Ecto neural progenitor cell (in vitro differentiated cells): ENCODE results near the gene MFRP.
A peak's percentile ranks its signal among the peaks of the same experiment; 100 is the strongest.

Experiments
- DNase-seq: peaks from one replicate; pipeline ENCODE4 v3.0.0-alpha.2; 2018; ENCODE audit warnings: low spot score

Gene MFRP

GRCh38 chr11:119338318-119338890 lies 8.1 kb downstream of the MFRP start:
- DNase-seq = peak; percentile 92

GRCh38 chr11:119337581-119338317 lies 8.8 kb downstream of the MFRP start:
- peak; percentile 87 for DNase-seq

GRCh38 chr11:119336744-119337469 lies 9.6 kb downstream of the MFRP start:
- no peak for DNase-seq

- no peak for DNase-seq
Observed at GRCh38 chr11:119335655-119336543, 10.6 kb downstream of the MFRP start.

- no peak for DNase-seq
Observed at GRCh38 chr11:119335091-119335654, 11.3 kb downstream of the MFRP start.

GRCh38 chr11:119334174-119334930 lies 12.2 kb downstream of the MFRP start, which contains the start of gene RNF26:
Gene RNF26 (plus strand): TSS chr11:119334527. CDS start chr11:119335123, 596 bp downstream.
- DNase-seq = peak; percentile 97

GRCh38 chr11:119332111-119332765 lies 14.3 kb downstream of the MFRP start:
- no peak for DNase-seq

- no peak for DNase-seq
Observed at GRCh38 chr11:119330237-119330636, 16.3 kb downstream of the MFRP start.

GRCh38 chr11:119329320-119329719 lies 17.2 kb downstream of the MFRP start:
- no peak for DNase-seq

- peak; percentile 39 for DNase-seq
Observed at GRCh38 chr11:119324189-119324588, 22.3 kb downstream of the MFRP start.

GRCh38 chr11:119323532-119324033 lies 22.9 kb downstream of the MFRP start:
- DNase-seq = peak; percentile 86

- DNase-seq = no peak
Observed at GRCh38 chr11:119322921-119323531, 23.5 kb downstream of the MFRP start.

GRCh38 chr11:119322360-119322739 lies 24.2 kb downstream of the MFRP start:
- no peak for DNase-seq

- peak; percentile 83 for DNase-seq
Observed at GRCh38 chr11:119320776-119321524, 25.6 kb downstream of the MFRP start.

GRCh38 chr11:119320240-119320775 lies 26.2 kb downstream of the MFRP start:
- no peak for DNase-seq

- DNase-seq = no peak
Observed at GRCh38 chr11:119319700-119320239, 26.7 kb downstream of the MFRP start.

- no peak for DNase-seq
Observed at GRCh38 chr11:119319136-119319699, 27.3 kb downstream of the MFRP start.
